ENCODE measurements around the gene ZBTB20.

DNA sequence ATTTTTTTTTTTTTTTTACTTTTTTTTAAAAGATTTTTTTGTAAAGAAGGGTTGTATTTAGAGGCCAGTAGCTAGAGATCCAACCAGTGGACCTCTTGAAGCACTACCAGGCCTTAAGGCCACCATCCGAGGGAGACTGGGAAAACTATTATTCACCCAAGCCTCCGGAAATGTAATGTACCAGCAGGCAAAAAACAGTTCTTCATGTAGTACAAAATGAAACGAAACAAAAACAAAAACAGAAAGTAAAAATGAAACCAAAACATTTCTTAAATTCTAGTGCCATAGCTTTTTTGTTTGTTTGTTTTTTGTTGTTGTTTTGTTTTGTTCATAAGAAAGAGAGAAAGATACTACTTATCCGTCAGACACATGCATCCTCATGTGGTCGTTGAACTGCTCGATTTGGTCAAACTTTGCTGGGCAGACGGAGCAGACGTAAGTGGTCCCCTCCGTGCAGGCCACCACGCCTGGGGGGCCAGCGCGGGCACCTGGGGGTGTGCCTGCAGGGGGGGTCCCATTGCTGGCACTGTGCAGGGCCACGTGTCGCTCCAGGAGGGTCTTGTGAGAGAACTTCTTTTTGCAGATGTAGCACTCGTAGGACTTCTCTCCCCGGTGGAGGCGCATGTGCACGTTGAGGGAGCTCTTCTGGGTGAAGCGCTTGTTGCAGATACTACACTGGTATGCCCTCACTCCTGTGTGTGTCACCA is 808.3 kb downstream of the ZBTB20 start:
- TF ChIP-seq, protein P1, sequence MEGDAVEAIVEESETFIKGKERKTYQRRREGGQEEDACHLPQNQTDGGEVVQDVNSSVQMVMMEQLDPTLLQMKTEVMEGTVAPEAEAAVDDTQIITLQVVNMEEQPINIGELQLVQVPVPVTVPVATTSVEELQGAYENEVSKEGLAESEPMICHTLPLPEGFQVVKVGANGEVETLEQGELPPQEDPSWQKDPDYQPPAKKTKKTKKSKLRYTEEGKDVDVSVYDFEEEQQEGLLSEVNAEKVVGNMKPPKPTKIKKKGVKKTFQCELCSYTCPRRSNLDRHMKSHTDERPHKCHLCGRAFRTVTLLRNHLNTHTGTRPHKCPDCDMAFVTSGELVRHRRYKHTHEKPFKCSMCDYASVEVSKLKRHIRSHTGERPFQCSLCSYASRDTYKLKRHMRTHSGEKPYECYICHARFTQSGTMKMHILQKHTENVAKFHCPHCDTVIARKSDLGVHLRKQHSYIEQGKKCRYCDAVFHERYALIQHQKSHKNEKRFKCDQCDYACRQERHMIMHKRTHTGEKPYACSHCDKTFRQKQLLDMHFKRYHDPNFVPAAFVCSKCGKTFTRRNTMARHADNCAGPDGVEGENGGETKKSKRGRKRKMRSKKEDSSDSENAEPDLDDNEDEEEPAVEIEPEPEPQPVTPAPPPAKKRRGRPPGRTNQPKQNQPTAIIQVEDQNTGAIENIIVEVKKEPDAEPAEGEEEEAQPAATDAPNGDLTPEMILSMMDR (IDR thresholded peaks at IDR 0.05): no peak
- no peak for TF ChIP-seq POLR2A (IDR thresholded peaks at IDR 0.05)
